Erythroblast (primary cell): ENCODE data around the gene DGKI.

Experiments used
- GATA1 ChIP-seq: IDR thresholded peaks from 2 replicates; pipeline ENCODE4 v1.6.1; 2011; ENCODE audit warnings: low read depth, mild to moderate bottlenecking, control low read depth, low read length, moderate library complexity
- POLR2A ChIP-seq: IDR thresholded peaks from 2 replicates; pipeline ENCODE4 v1.6.1; 2011; ENCODE audit warnings: mild to moderate bottlenecking, low read length

GRCh38 chr7:137656850-137657232 lies 189.9 kb downstream of the DGKI start:
- TF ChIP-seq POLR2A (no peak), GATA1 (no peak)
